Measurements from ENCODE around the gene SND1.

SND1 gene

DNA sequence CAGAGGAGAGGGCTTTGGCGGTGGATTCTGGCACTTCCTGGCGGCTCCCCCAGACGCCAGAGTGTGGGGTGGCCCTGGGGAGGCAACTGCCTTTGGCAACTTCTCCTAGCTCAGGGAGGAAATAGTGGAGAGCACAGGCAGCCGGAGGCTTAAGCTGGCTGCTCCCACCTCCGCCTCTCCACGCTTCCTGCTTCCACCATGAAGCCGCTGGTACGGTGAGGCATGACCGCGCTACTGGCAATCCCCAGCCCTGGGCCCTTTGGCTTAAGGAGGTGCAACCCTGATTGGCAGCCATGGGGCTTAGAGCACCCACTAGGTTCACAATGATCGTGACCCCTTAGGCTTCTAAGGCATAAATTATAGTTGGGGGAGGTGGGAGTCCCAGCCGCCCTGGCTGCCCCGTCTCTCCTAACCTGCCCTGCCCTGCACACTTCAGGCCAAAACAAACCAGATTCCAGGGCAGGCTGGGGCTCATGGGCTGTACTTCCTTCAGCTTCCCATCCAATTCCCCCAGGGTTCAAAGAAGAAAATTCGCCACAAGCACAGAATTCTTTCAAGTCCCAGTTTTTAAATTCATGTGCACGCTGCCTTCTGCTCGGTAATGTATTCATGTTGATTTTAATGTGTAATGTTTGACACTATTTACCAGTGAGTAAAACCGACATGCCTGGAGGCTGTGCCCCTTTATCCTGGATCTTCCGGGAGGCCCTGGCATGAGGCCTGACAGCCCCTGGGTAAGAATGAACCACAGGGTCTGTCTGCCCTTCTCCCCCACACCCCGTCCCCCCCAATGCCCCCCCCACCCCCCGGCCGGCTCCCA, 469.9 kb downstream of the SND1 start:
- Mint-ChIP-seq H3K36me3 (ENCODE audit: low read depth) (no peaks in the 10 kb centered on the region), H3K4me3 (no peak overlapping the region), H3K27ac (no peak overlapping the region), H3K27me3 (no peaks in the 10 kb centered on the region), H3K9me3 (no peaks in the 10 kb centered on the region), H3K4me1 (ENCODE audit: low read depth) (peaks cover 15% of the 10 kb centered on the region)

DNA sequence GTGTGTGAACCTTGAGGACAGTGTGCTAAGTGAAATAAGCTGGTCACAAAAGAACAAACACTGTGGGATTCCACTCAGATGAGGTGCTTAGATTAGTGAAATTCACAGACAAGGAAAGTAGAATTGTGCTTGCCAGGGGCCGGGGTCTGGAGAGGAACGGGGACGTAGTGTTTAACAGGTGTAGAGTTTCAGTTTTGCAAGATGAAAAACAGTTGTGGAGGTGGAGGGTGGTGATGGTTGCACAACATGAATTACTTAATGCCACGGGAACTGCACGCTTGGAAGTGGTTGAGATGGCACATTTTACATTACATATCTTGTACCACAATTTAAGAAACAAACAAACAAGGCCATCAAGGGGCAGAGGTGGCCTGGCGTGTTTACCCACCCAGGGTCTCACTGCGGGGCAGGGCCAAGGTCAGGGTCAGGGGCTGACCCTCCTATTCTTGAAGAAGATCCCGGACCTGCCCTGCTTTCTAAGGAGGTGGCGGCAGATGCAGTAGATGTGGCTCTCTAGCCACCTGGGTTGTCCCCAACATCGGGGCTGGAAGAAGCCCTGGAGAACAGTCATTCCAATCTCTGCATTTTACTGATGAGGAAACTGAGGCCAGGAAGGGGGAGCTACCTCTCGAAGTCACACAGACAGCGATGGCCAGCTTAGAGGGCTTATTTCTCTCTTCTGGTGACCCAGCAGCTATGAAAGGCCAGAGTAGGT, 470.7 kb downstream of the SND1 start:
- no peak overlapping the region for H3K27ac Mint-ChIP-seq
- no peaks in the 10 kb centered on the region for H3K36me3 Mint-ChIP-seq (ENCODE audit: low read depth)
- H3K4me1 Mint-ChIP-seq (ENCODE audit: low read depth), result peaks cover 10% of the 10 kb centered on the region
- no peak overlapping the region for H3K4me3 Mint-ChIP-seq
- no peaks in the 10 kb centered on the region for H3K27me3 Mint-ChIP-seq
- H3K9me3 Mint-ChIP-seq, result no peaks in the 10 kb centered on the region

DNA sequence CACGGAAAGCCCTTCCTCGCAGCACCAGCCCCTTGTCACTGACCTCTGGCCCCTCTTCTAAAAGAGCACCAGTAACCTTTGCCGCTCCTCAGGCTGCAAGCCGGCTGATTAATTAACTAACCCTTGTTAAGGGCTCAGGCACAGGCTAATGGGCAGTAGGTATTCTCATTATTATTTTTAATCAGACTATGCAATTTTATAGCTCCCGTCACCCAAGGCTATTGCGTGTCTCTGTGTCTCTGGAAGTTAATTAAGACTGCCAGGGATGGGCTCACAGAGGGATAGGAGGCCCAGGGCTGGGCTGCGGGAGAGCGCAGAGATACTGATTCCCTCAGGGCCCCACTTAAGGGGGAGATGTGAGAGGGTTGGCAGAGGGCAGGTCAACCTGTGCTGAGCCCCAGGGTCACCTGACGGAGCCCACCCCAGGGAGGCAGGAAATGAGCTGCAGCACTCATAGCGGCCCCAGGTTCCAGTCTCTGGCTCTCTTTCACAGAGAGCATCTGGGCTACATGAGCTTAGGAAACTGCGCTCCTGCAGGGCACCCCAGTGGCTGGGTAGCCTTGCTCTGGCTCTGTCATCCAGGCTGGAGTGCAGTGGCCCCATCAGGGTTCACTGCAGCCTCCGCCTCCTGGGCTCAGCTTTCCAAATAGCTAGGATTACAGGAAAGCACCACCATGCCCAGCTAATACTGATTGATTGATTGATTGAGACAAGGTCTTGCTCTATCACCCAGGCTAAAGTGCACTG, 471.5 kb downstream of the SND1 start:
- Mint-ChIP-seq H3K27ac (no peak overlapping the region), H3K36me3 (ENCODE audit: low read depth) (no peaks in the 10 kb centered on the region)

DNA sequence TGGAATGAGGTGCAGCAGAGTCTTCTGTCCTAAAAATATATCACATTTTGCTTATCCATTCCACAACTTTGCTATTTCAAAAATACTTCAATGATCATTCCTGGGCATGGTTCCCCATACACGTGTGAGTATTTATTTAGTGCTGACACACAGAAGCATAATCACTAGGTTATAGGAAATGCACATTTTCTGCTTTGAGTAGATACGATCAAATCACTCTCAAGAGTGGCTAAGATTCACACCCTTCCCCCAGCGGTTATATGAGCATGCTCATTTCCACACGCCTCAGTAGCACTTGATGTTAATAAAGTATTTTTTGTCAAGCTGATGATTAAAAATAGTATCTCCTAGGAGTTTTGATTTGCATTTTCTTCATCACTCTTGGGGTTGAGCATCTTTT, 472.8 kb downstream of the SND1 start:
- Mint-ChIP-seq H3K4me3 (no peak overlapping the region), H3K27me3 (no peaks in the 10 kb centered on the region), H3K4me1 (ENCODE audit: low read depth) (peaks cover 7% of the 10 kb centered on the region), H3K9me3 (no peaks in the 10 kb centered on the region), H3K27ac (no peak overlapping the region), H3K36me3 (ENCODE audit: low read depth) (no peaks in the 10 kb centered on the region)

More for the DNA sequence above, 471.5 kb downstream of the SND1 start:
- no peaks in the 10 kb centered on the region for H3K9me3 Mint-ChIP-seq
- no peak overlapping the region for H3K4me3 Mint-ChIP-seq
- no peaks in the 10 kb centered on the region for H3K27me3 Mint-ChIP-seq
- H3K4me1 Mint-ChIP-seq (ENCODE audit: low read depth), result peaks cover 7% of the 10 kb centered on the region

DNA sequence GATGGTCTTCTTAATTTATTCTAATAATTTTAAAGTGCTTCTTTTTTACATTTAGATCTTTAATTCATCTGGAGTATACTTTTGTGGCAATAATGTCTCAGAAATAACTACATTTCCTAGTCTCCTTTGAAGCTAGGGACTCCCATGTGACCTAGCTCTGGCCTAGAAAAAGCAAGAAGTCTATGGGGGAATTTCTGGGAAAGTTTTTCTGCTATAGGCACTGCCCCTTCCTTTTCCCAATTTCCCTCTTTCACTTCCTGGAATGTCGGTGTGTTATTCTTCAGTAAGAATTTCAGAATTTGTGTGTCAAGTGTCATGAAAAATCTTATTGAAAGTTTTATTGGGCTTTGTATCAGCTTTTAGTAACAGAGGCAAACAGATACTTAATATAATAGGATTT, 473.8 kb downstream of the SND1 start:
- Mint-ChIP-seq H3K27ac (no peak overlapping the region), H3K27me3 (no peaks in the 10 kb centered on the region), H3K4me1 (ENCODE audit: low read depth) (peaks cover 7% of the 10 kb centered on the region), H3K4me3 (no peak overlapping the region), H3K36me3 (ENCODE audit: low read depth) (no peaks in the 10 kb centered on the region), H3K9me3 (no peaks in the 10 kb centered on the region)

DNA sequence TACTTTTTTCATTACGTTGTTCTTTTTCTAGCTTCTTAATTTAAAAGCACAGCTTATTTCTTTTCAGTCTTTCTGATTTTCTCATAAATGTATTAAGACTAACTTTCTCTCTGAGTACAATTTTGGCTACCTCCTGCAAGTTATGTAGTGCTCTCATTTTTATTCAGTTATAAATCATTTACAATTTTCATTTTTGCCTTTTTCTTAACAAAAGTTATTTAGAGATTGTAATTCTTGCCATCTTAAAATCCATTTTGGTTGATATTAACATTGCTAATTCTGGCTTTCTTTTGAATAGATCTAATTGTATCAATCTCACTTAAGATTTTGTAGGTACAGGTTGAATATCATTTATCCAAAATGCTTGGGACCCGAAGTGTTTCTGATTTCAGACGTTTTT, 476.4 kb downstream of the SND1 start:
- no peak overlapping the region for H3K27ac Mint-ChIP-seq

DNA sequence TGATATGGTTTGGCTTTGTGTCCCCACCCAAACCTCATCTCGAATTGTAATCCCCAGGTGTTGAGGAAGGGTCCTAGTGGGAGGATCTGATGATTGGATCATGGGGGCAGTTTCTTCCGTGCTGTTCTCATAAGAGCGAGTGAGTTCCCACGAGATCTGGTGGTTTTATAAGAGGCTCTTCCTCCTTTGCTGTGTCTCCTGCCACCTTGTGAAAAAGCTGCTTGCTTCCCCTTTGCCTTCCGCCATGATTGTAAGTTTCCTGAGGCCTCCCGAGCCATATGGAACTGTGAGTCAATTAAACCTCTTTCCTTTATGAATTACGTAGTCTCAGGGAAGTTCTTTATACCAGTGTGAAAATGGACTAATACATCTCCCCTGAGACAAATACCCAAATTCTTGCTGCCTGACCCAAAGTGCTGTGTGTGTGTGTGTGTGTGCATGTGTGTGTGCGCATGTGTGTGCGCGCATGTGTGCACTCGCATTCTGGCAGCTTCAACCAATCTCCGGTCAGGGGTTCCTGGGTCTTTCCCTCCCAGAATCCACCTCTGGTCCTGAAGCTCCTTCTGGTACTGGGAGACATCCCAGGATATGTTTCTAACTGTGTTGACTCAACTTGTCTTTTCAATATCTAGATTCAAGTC, 477.4 kb downstream of the SND1 start:
- H3K27ac Mint-ChIP-seq, result no peak overlapping the region
- H3K36me3 Mint-ChIP-seq (ENCODE audit: low read depth), result no peaks in the 10 kb centered on the region
- H3K9me3 Mint-ChIP-seq, result no peaks in the 10 kb centered on the region
- peaks cover 14% of the 10 kb centered on the region for H3K4me1 Mint-ChIP-seq (ENCODE audit: low read depth)
- H3K4me3 Mint-ChIP-seq, result no peak overlapping the region
- peaks cover 21% of the 10 kb centered on the region for H3K27me3 Mint-ChIP-seq

More for the DNA sequence above, 476.4 kb downstream of the SND1 start:
- Mint-ChIP-seq H3K36me3 (ENCODE audit: low read depth) (no peaks in the 10 kb centered on the region), H3K27me3 (peaks cover 12% of the 10 kb centered on the region), H3K4me1 (ENCODE audit: low read depth) (peaks cover 7% of the 10 kb centered on the region), H3K4me3 (no peak overlapping the region), H3K9me3 (no peaks in the 10 kb centered on the region)

DNA sequence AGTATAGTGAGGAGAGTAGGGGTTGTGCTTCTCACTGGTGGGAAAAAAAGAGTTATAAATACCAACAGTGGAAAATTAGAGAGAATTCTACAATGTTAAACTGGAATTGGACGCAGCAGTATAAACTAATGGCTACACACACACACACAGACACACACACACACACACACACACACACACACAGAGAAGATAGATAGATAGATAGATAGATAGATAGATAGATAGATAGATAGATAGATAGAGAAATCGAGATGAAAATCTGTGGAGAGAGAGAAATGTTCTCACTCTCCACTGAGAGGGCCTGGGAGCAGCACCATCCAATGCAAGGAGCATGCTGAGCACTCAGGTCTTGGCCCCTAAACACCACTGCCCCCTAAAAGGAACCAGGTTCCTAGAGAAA, 479.1 kb downstream of the SND1 start:
- no peaks in the 10 kb centered on the region for H3K9me3 Mint-ChIP-seq
- H3K27ac Mint-ChIP-seq, result no peak overlapping the region
- H3K4me3 Mint-ChIP-seq, result no peak overlapping the region
- peaks cover 30% of the 10 kb centered on the region for H3K27me3 Mint-ChIP-seq
- H3K36me3 Mint-ChIP-seq (ENCODE audit: low read depth), result no peaks in the 10 kb centered on the region
- H3K4me1 Mint-ChIP-seq (ENCODE audit: low read depth), result peaks cover 20% of the 10 kb centered on the region

DNA sequence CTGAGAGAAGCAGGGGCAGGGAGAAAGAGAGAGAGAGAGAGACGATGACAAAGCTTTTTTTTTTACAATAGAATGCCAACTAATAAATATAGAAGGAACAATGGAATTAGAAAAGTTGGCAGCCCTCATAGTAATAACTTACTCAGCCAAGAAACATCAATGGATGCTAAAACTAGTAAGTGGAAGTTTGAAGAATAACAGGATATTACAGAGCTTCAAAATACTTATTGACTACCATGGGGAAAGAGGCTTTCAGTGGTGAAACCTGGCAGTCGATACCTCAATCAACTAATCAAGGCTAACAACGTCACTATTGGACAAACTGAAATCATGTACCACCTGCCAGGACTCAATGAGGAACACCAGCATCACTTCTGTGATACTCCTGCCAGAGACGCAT, 479.7 kb downstream of the SND1 start:
- Mint-ChIP-seq H3K36me3 (ENCODE audit: low read depth) (no peaks in the 10 kb centered on the region), H3K9me3 (no peaks in the 10 kb centered on the region), H3K27me3 (peaks cover 30% of the 10 kb centered on the region), H3K27ac (no peak overlapping the region), H3K4me3 (no peak overlapping the region), H3K4me1 (ENCODE audit: low read depth) (peaks cover 23% of the 10 kb centered on the region)

DNA sequence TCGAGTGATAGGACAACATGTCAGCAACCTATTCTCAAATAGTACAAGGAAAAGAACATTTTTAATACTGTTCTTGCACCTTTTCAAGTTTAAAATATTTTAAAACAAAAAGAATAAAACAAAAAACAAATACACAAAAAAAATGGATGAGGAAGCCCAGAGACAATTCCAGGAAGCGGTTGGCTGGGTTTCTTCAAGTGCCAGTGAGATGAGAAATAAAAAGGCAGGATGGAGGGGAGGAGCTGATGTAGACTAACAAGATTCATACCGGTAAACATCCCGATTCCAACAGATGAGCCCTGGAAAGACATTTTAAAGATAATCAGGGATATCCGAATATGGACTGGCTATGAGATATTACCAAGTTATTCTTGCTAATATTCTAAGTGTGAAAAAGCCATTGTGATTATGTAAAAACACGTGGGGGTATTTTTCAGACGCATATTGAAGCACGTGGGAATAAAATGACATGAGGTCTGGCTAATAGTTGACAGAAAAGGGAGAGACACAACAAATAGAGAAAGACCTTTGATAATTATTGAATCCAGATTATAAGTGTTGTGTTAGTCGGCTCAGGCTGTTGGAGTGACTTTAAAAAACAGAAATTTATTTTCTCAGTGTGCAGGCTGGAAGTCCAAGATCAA, 480.6 kb downstream of the SND1 start:
- Mint-ChIP-seq H3K4me1 (ENCODE audit: low read depth) (peaks cover 23% of the 10 kb centered on the region), H3K27me3 (peaks cover 30% of the 10 kb centered on the region), H3K9me3 (no peaks in the 10 kb centered on the region), H3K27ac (no peak overlapping the region), H3K36me3 (ENCODE audit: low read depth) (no peaks in the 10 kb centered on the region), H3K4me3 (no peak overlapping the region)

DNA sequence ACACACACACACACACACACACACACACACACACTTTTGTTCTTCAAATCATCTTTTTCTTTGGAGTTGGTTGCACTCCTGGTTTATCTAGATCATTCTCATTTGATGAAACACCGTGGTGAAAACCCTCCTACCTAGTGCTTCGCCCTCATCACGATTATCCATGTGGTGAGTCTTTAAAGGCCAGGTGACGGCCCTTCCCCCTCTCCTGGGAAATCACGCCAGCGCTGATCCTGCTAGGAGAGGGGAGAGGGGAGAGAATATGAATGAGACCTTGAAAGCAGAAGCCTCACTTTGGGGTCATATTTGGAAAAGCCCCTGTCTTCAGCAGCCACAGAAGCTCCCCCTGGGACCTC, 483.1 kb downstream of the SND1 start:
- H3K4me3 Mint-ChIP-seq, result peak overlapping the region; percentile 64
- H3K27ac Mint-ChIP-seq, result peak overlapping the region; percentile 76
- peaks cover 23% of the 10 kb centered on the region for H3K4me1 Mint-ChIP-seq (ENCODE audit: low read depth)
- no peaks in the 10 kb centered on the region for H3K36me3 Mint-ChIP-seq (ENCODE audit: low read depth)
- H3K9me3 Mint-ChIP-seq, result no peaks in the 10 kb centered on the region
- H3K27me3 Mint-ChIP-seq, result peaks cover 41% of the 10 kb centered on the region

DNA sequence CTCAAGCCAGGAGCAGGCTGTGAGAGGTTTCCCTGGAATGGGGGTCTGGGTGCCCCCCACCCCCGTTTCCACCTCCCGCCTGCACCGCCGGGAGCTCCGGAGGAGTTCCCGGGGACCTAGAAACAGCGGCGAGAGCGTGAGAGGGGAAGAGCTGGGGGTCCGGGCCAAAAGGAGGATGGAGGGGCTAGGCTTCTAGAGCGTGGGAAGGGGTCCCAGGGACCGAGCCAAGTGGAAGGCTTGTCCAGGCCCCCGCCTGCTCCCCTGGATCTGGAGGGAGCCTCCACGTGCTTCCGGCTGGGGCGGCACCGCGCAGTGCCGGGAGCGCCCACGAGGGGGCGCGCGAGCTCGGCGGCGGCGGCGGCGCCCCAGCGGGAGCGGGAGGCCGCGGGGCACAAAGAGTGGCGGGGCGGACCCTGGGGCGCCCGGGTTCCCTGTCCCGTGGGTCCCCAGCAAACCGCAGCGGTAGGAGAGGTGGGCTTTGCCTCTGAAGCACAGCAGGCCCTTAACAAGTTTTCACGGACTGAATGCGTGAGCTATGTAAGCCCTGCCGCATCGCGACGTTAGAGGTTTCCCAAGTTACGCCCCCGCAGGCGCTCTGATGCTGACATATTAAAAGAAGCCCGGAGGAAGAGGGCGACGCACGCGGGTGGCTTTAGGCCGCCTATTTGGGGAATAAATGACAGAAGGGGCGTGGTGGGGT, 483.7 kb downstream of the SND1 start:
- Mint-ChIP-seq H3K4me3 (peak overlapping the region; percentile 72), H3K36me3 (ENCODE audit: low read depth) (no peaks in the 10 kb centered on the region), H3K4me1 (ENCODE audit: low read depth) (peaks cover 23% of the 10 kb centered on the region), H3K27ac (peak overlapping the region; percentile 60), H3K27me3 (peaks cover 41% of the 10 kb centered on the region), H3K9me3 (no peaks in the 10 kb centered on the region)

DNA sequence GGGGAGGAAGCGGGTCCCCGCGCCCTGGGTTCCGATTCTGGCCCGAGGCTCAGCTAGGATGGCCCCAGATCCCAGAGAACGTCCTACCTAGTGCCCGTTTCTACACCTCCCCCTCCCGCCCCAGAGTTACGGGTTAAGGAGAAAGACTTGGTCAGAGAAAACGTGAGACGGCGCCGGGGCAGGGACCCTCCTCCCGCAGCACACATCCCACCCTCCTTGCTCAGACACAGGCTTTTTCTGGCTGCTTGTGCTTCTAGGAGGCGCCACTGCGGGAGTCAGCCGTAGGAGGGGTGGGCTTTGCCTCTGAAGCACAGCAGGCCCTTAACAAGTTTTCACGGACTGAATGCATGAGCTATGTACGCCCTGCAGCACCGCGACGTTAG, 484.2 kb downstream of the SND1 start:
- Mint-ChIP-seq H3K27me3 (peaks cover 41% of the 10 kb centered on the region), H3K36me3 (ENCODE audit: low read depth) (no peaks in the 10 kb centered on the region), H3K4me3 (peak overlapping the region; percentile 72), H3K27ac (peak overlapping the region; percentile 60), H3K9me3 (no peaks in the 10 kb centered on the region), H3K4me1 (ENCODE audit: low read depth) (peaks cover 23% of the 10 kb centered on the region)

DNA sequence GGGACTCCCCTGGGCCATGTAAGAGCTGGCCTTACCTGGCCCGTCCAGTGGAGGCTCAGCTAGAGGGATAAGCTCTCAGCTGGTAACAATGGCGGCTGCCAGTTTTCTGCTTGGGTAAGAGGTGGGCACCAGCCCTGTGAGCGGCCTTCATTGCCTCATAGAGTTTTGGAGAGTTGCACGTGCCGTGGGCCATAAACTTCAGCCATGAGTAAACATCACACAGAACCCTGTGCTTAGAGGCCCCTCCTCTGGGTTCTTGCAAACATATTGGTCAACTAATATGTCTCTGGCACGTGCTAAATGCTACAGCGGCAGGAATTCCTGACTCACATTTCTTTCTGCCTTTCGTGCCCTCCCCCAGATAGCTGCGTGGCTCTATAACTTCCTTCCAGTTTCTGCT, 485.2 kb downstream of the SND1 start:
- peaks cover 23% of the 10 kb centered on the region for H3K4me1 Mint-ChIP-seq (ENCODE audit: low read depth)
- H3K9me3 Mint-ChIP-seq, result no peaks in the 10 kb centered on the region
- no peak overlapping the region for H3K27ac Mint-ChIP-seq
- no peak overlapping the region for H3K4me3 Mint-ChIP-seq
- H3K36me3 Mint-ChIP-seq (ENCODE audit: low read depth), result no peaks in the 10 kb centered on the region
- peaks cover 37% of the 10 kb centered on the region for H3K27me3 Mint-ChIP-seq

All from stimulated activated naive CD8-positive, alpha-beta T cell treated with anti-CD3 and anti-CD28 coated beads, Interleukin-15, Interleukin-2, amounts not matched to agents 100 ng/mL and 50 ng/mL, for 24 hours (primary cell).